HEK293T (cell line): ENCODE results near the gene FOXC1.

Experiments
- FOXM1 ChIP-seq: fragments of 450-650 bp; IDR thresholded peaks from 2 replicates; pipeline ENCODE4 v1.6.1; 2017; ENCODE audit warnings: mild to moderate bottlenecking, borderline replicate concordance
- HDGF ChIP-seq: fragments of 450-650 bp; IDR thresholded peaks from 2 replicates; pipeline ENCODE4 v1.6.1; 2017; ENCODE audit warnings: antibody characterized with exemption, borderline replicate concordance
- LEF1 ChIP-seq: fragments of 450-650 bp; IDR thresholded peaks from 2 replicates; pipeline ENCODE4 v1.6.1; 2017; ENCODE audit warnings: mild to moderate bottlenecking, borderline replicate concordance
- PKNOX1 ChIP-seq: fragments of 450-650 bp; IDR thresholded peaks from 2 replicates; pipeline ENCODE4 v1.6.1; 2016

- no peak for TF ChIP-seq PKNOX1
- no peak for TF ChIP-seq FOXM1
- no peak for TF ChIP-seq HDGF
- TF ChIP-seq LEF1: no peak
Measured at GRCh38 chr6:1597924-1598323, 11.8 kb upstream of the FOXC1 start.
